Vagina (tissue), 2 donors: ENCODE measurements around the gene CHODL.

Source experiments
- POLR2A ChIP-seq, 2 donors: fragments of 450-650 bp; IDR thresholded peaks; one replicate each; pipeline ENCODE4 v1.6.1; 2017; ENCODE audit warnings: antibody characterized with exemption in 2 of 2, mild to moderate bottlenecking in 2 of 2, moderate library complexity in 2 of 2
- TF ChIP-seq, protein P1 (sequence below), 3 experiments: fragments of 450-650 bp in 2 of 3; fragments of 200-600 bp in 1 of 3; sonication (generic) in 1 of 3; IDR thresholded peaks; one replicate each; pipeline ENCODE4 v1.5.1; 2017 to 2019; ENCODE audit warnings: antibody characterized with exemption in 3 of 3, mild to moderate bottlenecking in 2 of 3, moderate library complexity in 2 of 3

DNA sequence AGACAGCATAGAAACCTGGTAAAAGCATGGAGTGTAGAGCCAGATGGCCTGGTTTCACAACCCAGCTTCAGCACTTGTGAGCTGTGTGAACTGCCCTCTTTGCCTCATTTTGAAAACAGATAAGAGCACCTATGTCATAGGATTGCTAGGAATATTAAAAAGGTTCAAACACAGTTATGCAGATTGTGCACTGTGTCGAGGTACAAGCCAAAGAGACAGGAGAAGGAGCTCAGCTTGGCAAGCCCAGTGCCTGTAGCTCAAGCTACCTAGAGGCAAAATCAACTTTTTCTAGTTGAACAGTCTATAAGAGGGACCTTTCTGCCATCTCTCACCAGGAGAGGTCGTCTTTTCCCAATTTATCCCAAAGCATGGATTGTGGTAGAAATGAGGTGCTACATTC is 5.0 kb downstream of the CHODL start:
- TF ChIP-seq, protein P1, sequence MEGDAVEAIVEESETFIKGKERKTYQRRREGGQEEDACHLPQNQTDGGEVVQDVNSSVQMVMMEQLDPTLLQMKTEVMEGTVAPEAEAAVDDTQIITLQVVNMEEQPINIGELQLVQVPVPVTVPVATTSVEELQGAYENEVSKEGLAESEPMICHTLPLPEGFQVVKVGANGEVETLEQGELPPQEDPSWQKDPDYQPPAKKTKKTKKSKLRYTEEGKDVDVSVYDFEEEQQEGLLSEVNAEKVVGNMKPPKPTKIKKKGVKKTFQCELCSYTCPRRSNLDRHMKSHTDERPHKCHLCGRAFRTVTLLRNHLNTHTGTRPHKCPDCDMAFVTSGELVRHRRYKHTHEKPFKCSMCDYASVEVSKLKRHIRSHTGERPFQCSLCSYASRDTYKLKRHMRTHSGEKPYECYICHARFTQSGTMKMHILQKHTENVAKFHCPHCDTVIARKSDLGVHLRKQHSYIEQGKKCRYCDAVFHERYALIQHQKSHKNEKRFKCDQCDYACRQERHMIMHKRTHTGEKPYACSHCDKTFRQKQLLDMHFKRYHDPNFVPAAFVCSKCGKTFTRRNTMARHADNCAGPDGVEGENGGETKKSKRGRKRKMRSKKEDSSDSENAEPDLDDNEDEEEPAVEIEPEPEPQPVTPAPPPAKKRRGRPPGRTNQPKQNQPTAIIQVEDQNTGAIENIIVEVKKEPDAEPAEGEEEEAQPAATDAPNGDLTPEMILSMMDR (IDR thresholded peaks at IDR 0.05) = no peak
- no peak for TF ChIP-seq POLR2A (IDR thresholded peaks at IDR 0.05)
